Right lung (tissue), 5 donors: ENCODE measurements around the gene EPHB2. TPM values are rescaled to one million over a fixed set of nuclear protein-coding genes. Genes with fewer than 3 reads are reported as not detected.

Experiments used
- polyA plus RNA-seq, 5 donors: library from polyadenylated mRNA; unstranded; fragments of 120-200 nt; gene quantifications; one replicate each; pipeline versions ENCODE4 v1.2.1 to v1.2.3, GENCODE V29; 2013; ENCODE audit warnings: inconsistent platforms in 1 of 5, low replicate concordance in 1 of 5; ENCODE audit not compliant: insufficient read length in 5 of 5, insufficient read depth in 1 of 5

EPHB2 gene
- polyA plus RNA-seq, 5 donors: 14.6 to 20.0 (median 15.1) TPM

Other genes with a start within 250 kb of the EPHB2 start
- gene EPHA8, start 147.3 kb upstream of the EPHB2 start, polyA plus RNA-seq: under 1 TPM in 1 of 5 donors, not detected in 4; 0.23 TPM
- 10 to 100 TPM; 20.3 to 25.9 (median 23.0) TPM for gene C1QA, start 74.2 kb upstream of the EPHB2 start, polyA plus RNA-seq
- 10 to 100 TPM; 20.8 to 38.6 (median 26.7) TPM for gene C1QC, start 67.2 kb upstream of the EPHB2 start, polyA plus RNA-seq
- 10 to 100 TPM; 16.3 to 24.1 (median 17.1) TPM for gene C1QB, start 57.6 kb upstream of the EPHB2 start, polyA plus RNA-seq